Trophoblast cell (in vitro differentiated cells and primary cell): ENCODE measurements around the gene C17orf67.

ENCODE experiments used
- DNase-seq, 2 donors: peaks; one replicate each; pipeline ENCODE4 v3.0.0-alpha.2; 2016
- H2AFZ ChIP-seq: 2 replicates; pipeline ENCODE4 v1.6.1; 2013; ENCODE audit warnings: low read length, moderate library complexity, mild to moderate bottlenecking; ENCODE audit not compliant: insufficient read depth, poor library complexity
- H2AK5ac ChIP-seq: 2 replicates; pipeline ENCODE4 v1.6.1; 2013; ENCODE audit warnings: mild to moderate bottlenecking, low read length
- H2BK120ac ChIP-seq: 2 replicates; pipeline ENCODE4 v1.6.1; 2013; ENCODE audit warnings: low read length, mild to moderate bottlenecking, moderate library complexity; ENCODE audit not compliant: insufficient read depth, poor library complexity
- H2BK12ac ChIP-seq: 2 replicates; pipeline ENCODE4 v1.6.1; 2013; ENCODE audit warnings: mild to moderate bottlenecking, low read length, moderate library complexity
- H2BK5ac ChIP-seq: 2 replicates; pipeline ENCODE4 v1.6.1; 2013; ENCODE audit warnings: low read length, low read depth, moderate library complexity, mild to moderate bottlenecking; ENCODE audit not compliant: poor library complexity
- H3K14ac ChIP-seq: 2 replicates; pipeline ENCODE4 v1.6.1; 2013; ENCODE audit warnings: mild to moderate bottlenecking, low read length
- H3K18ac ChIP-seq: 2 replicates; pipeline ENCODE4 v1.6.1; 2013; ENCODE audit warnings: mild to moderate bottlenecking, low read length
- H3K23ac ChIP-seq: 2 replicates; pipeline ENCODE4 v1.6.1; 2013; ENCODE audit warnings: low read length
- H3K27ac ChIP-seq: 2 replicates; pipeline ENCODE4 v1.5.1; 2013; ENCODE audit warnings: low read depth, mild to moderate bottlenecking, inconsistent platforms, low read length, moderate library complexity
- H3K27me3 ChIP-seq: 2 replicates; pipeline ENCODE4 v1.6.1; 2013; ENCODE audit warnings: inconsistent platforms, mild to moderate bottlenecking, low read length, moderate library complexity; ENCODE audit not compliant: insufficient read depth
- H3K36me3 ChIP-seq, 2 experiments: 1 replicate in 1 of 2; 2 replicates in 1 of 2; pipeline ENCODE4 v1.6.1; 2013; ENCODE audit warnings: low read length in 2 of 2, mild to moderate bottlenecking in 2 of 2, moderate library complexity in 1 of 2; ENCODE audit not compliant: insufficient read depth in 2 of 2, control insufficient read depth in 1 of 2
- H3K4ac ChIP-seq: 2 replicates; pipeline ENCODE4 v1.6.1; 2013; ENCODE audit warnings: low read depth, mild to moderate bottlenecking, low read length, moderate library complexity
- H3K4me1 ChIP-seq, 2 experiments: 1 replicate in 1 of 2; 2 replicates in 1 of 2; pipeline ENCODE4 v1.6.1; 2013; ENCODE audit warnings: low read length in 2 of 2, mild to moderate bottlenecking in 2 of 2, moderate library complexity in 1 of 2; ENCODE audit not compliant: insufficient read depth in 2 of 2, control insufficient read depth in 1 of 2
- H3K4me2 ChIP-seq: 2 replicates; pipeline ENCODE4 v1.6.1; 2013; ENCODE audit warnings: inconsistent platforms, mild to moderate bottlenecking, low read length, moderate library complexity
- H3K4me3 ChIP-seq: 2 replicates; pipeline ENCODE4 v1.5.1; 2013; ENCODE audit warnings: mild to moderate bottlenecking, low read depth, low read length, inconsistent platforms
- H3K79me1 ChIP-seq: one replicate; pipeline ENCODE4 v1.6.1; 2013; ENCODE audit warnings: low read length
- H3K79me2 ChIP-seq: 2 replicates; pipeline ENCODE4 v1.6.1; 2013; ENCODE audit warnings: low read length, mild to moderate bottlenecking; ENCODE audit not compliant: control insufficient read depth, insufficient read depth, poor library complexity
- H3K9ac ChIP-seq: 2 replicates; pipeline ENCODE4 v1.6.1; 2013; ENCODE audit warnings: mild to moderate bottlenecking, low read length
- H3K9me3 ChIP-seq: 2 replicates; pipeline ENCODE4 v1.6.1; 2013; ENCODE audit warnings: low read depth, mild to moderate bottlenecking, control low read depth, inconsistent platforms, low read length; ENCODE audit not compliant: insufficient read depth
- H4K12ac ChIP-seq: 2 replicates; pipeline ENCODE4 v1.6.1; 2013; ENCODE audit warnings: low read depth, mild to moderate bottlenecking, low read length, moderate library complexity
- H4K8ac ChIP-seq: 2 replicates; pipeline ENCODE4 v1.6.1; 2013; ENCODE audit warnings: low read depth, mild to moderate bottlenecking, low read length, moderate library complexity
- H4K91ac ChIP-seq: one replicate; pipeline ENCODE4 v1.6.1; 2013; ENCODE audit warnings: low read depth, mild to moderate bottlenecking, low read length, moderate library complexity
- WGBS: extraction: QIAGEN DNeasy Blood & Tissue Kit; methylation state at CpG from one replicate; pipeline ENCODE4 v1.1.7; 2013; ENCODE audit warnings: missing lambda C conversion rate; ENCODE audit not compliant: insufficient read length, insufficient coverage; ENCODE audit errors: extremely low coverage; 5-methylcytosine and 5-hydroxymethylcytosine counted together

C17orf67 gene

DNA sequence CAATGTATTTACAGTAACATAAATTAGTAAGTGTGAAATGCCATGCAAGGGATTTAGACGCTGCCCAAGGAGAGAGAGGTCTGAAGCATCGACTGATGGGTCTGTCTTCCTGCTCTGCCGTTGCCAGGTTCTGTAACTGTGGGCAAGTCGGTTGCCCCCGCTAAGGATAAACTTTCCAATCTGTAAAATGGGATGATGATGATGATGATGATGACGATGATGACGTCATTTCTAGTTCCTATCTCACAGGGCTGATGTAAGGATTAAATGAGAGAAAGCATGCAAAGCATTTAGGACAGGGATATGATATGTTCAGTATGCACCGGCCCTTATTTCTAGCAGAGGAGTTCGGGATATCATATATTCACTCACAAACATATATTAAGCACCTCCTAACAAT is 54.8 kb downstream of the C17orf67 start:
- Histone ChIP-seq H3K14ac (no peak overlapping the region), H3K27ac (no peak overlapping the region), H3K23ac (no peak overlapping the region), H4K12ac (no peak overlapping the region), H3K4me1 (peaks cover 4 to 9% of the 10 kb centered on the region in 2 experiments), H3K79me2 (peaks cover 2% of the 10 kb centered on the region), H3K4me3 (no peak overlapping the region), H3K9me3 (no peaks in the 10 kb centered on the region), H3K4me2 (no peak overlapping the region), H3K36me3 (no peaks in the 10 kb centered on the region), H2BK120ac (peak overlapping the region; percentile 74), H3K9ac (no peak overlapping the region), H2BK5ac (no peak overlapping the region), H2AK5ac (no peak overlapping the region), H2BK12ac (no peak overlapping the region), H3K18ac (no peak overlapping the region), H3K27me3 (no peaks in the 10 kb centered on the region), H3K4ac (no peak overlapping the region), H3K79me1 (peaks cover 5% of the 10 kb centered on the region), H2AFZ (no peak overlapping the region), H4K91ac (peak overlapping the region; percentile 91), H4K8ac (no peak overlapping the region)
- no CpG with 5 or more reads among the region's 9 CpGs for WGBS
- DNase-seq, result peak in 1 of 2 donors; percentile 16

DNA sequence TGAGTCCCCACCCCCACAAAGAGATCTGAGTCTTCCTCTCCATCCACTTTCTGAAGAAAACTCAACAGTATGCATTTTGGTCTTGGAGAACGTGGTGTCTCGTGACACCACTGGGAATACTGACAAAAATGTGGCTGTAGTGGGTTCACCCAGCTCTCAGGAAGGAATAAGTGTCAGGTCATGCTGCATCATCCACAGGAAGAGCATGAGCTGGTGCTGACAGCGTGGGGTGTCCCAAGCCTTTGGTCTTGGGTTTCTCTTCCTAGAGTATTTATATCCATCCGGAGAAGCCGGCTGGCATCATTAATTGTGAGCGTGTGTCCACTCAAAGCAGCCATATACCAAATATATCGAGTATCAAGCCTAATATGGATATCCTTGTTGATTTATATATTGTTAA is 55.9 kb downstream of the C17orf67 start:
- no peak overlapping the region for H2AFZ ChIP-seq
- H3K18ac ChIP-seq, result no peak overlapping the region
- H4K8ac ChIP-seq, result no peak overlapping the region
- H3K23ac ChIP-seq, result no peak overlapping the region
- H2AK5ac ChIP-seq, result no peak overlapping the region
- WGBS, result no CpG with 5 or more reads among the region's 7 CpGs
- no peak overlapping the region for H3K4me3 ChIP-seq
- peaks cover 5% of the 10 kb centered on the region for H3K79me1 ChIP-seq
- H3K79me2 ChIP-seq, result peaks cover 2% of the 10 kb centered on the region
- no peaks in the 10 kb centered on the region for H3K36me3 ChIP-seq
- H3K4me1 ChIP-seq, result peaks cover 4 to 9% of the 10 kb centered on the region in 2 experiments
- no peak overlapping the region for H3K27ac ChIP-seq
- DNase-seq, result no peak
- no peak overlapping the region for H3K4ac ChIP-seq
- no peak overlapping the region for H2BK5ac ChIP-seq
- H4K91ac ChIP-seq, result no peak overlapping the region
- no peak overlapping the region for H3K4me2 ChIP-seq
- no peak overlapping the region for H2BK120ac ChIP-seq
- no peaks in the 10 kb centered on the region for H3K27me3 ChIP-seq
- no peaks in the 10 kb centered on the region for H3K9me3 ChIP-seq
- peak overlapping the region; percentile 56 for H2BK12ac ChIP-seq
- no peak overlapping the region for H3K14ac ChIP-seq
- no peak overlapping the region for H4K12ac ChIP-seq
- H3K9ac ChIP-seq, result no peak overlapping the region

- H3K23ac ChIP-seq, result no peak overlapping the region
Measured at GRCh38 chr17:56774650-56775049, 59.1 kb downstream of the C17orf67 start.

GRCh38 chr17:56773124-56773523 is 60.6 kb downstream of the C17orf67 start:
- H3K23ac ChIP-seq, result no peak overlapping the region
- H3K14ac ChIP-seq, result no peak overlapping the region
- H3K9me3 ChIP-seq, result peaks cover 1% of the 10 kb centered on the region
- no peak overlapping the region for H2AK5ac ChIP-seq
- no peaks in the 10 kb centered on the region for H3K79me1 ChIP-seq
- H4K8ac ChIP-seq, result no peak overlapping the region
- H4K91ac ChIP-seq, result no peak overlapping the region
- no peak overlapping the region for H2BK5ac ChIP-seq
- no peak overlapping the region for H3K27ac ChIP-seq
- DNase-seq, result no peak
- H3K79me2 ChIP-seq, result no peaks in the 10 kb centered on the region
- H2AFZ ChIP-seq, result no peak overlapping the region
- no peak overlapping the region for H3K9ac ChIP-seq
- H2BK120ac ChIP-seq, result no peak overlapping the region
- H3K18ac ChIP-seq, result no peak overlapping the region
- no peak overlapping the region for H2BK12ac ChIP-seq
- H3K4me3 ChIP-seq, result no peak overlapping the region
- H3K4me2 ChIP-seq, result no peak overlapping the region
- no CpG with 5 or more reads among the region's 3 CpGs for WGBS
- H3K36me3 ChIP-seq, result no peaks in the 10 kb centered on the region
- no peak overlapping the region for H4K12ac ChIP-seq
- H3K4ac ChIP-seq, result no peak overlapping the region
- H3K27me3 ChIP-seq, result no peaks in the 10 kb centered on the region
- H3K4me1 ChIP-seq, result no peaks in the 10 kb centered on the region

More at GRCh38 chr17:56774650-56775049, 59.1 kb downstream of the C17orf67 start:
- H3K79me1 ChIP-seq, result peaks cover 3% of the 10 kb centered on the region
- no peak overlapping the region for H3K14ac ChIP-seq
- no peak overlapping the region for H3K27ac ChIP-seq
- no peak overlapping the region for H2BK120ac ChIP-seq
- no peak overlapping the region for H3K4me2 ChIP-seq
- H4K8ac ChIP-seq, result no peak overlapping the region
- H3K4me1 ChIP-seq, result peaks cover 4% of the 10 kb centered on the region in 2 experiments
- no peak overlapping the region for H3K4me3 ChIP-seq
- no peak overlapping the region for H2AFZ ChIP-seq
- no peak overlapping the region for H2AK5ac ChIP-seq
- peaks cover 2% of the 10 kb centered on the region for H3K79me2 ChIP-seq
- no peak overlapping the region for H3K4ac ChIP-seq
- no peaks in the 10 kb centered on the region for H3K27me3 ChIP-seq
- H3K18ac ChIP-seq, result no peak overlapping the region
- H3K36me3 ChIP-seq, result no peaks in the 10 kb centered on the region
- H3K9ac ChIP-seq, result no peak overlapping the region
- no peak overlapping the region for H4K12ac ChIP-seq
- H2BK12ac ChIP-seq, result no peak overlapping the region
- H4K91ac ChIP-seq, result no peak overlapping the region
- no peaks in the 10 kb centered on the region for H3K9me3 ChIP-seq
- no peak overlapping the region for H2BK5ac ChIP-seq
- WGBS, result no CpG with 5 or more reads among the region's 2 CpGs
- no peak for DNase-seq
